ENCODE data around the gene SLC7A6.

The SLC7A6 gene

DNA sequence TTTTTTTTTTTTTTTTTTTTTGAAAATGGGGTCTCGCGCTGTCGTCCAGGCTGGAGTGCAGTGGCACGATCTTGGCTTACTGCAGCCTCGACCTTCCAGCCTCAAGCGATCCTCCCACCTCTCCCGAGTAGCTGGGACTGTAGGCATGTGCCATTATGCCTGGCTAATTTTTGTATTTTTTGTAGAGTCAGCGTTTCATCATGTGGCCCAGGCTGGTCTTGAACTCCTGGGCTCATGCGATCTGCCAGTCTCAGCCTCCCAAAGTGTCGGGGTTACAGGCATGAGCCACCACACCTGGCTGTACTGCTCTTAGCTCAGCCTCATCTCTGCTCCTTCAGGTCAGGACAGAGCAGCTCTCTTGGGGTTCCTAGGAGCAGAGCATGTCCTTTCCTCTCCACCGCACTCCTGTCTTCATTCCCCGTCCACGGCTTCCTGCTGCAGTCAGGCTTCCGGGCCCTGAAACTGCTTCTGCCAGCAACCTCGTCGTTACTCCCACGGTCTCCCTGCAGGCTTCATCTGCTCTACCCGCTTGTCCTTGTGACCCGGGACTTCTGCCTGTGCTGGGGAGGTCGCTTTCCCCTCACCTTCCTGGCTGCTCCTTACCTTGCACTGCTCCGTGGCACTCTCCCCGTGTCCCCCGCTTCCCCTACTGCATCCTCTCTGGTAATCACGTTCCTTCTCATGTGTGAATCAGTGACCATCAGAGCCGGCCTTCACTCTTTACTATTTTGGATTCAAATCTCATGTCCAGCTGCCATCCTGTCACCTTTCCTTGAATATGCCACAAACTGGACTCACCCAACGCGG, 84.5 kb downstream of the SLC7A6 start:
- no peak for DNase-seq

DNA sequence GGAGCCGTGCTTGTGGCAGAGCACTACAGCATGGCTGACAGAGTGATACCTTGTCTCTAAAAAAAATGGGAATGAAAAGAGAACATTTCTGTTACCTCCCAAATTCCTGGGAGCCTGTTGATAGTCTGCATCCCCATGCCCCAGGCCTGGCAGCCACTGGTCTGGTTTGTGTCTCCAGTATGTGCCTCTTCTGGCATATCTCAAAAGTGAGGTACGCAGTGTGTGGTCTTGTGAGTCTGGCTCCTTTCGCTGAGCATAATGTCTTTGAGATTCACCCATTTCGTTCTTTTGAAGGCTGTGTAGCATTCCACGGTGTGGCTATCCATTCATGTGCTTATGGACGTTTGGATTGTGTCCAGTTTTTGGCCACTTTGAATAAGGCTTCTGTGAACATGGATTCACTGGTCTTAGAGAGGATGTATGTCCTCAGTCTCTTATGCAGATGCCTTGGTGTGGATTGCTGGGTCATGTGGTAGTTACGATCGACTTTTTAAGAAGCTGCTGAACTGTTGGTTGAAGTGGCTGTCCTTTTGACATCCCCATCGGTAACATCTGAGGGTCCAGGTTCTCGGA, 85.6 kb downstream of the SLC7A6 start:
- no peak for DNase-seq

DNA sequence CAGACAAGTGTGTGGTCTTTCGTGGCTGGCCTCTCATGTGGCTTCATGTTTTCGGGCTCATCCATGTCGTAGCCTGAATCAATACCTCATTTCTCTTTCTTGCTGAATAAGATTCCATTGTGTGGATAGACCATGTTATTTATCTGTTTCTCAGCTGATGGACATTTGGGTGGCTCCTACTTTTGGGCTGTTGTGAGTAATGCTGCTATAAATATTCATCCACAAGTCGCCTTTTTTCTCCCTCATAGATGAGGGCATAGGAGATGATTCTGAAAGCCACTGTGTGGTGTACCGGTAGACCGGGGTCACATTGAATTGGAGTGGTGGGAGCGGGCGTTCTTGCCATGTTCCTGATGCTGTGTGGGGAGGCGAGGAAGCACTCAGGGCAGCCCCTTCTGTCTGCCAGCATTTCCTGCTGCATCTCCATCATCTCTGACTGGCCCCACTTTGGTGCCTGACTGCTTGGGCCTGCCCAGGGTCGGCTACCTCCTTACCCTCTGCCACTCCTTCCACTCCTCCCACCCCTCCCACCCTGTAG, 86.6 kb downstream of the SLC7A6 start:
- no peak for DNase-seq

Data from RPMI8226 (cell line).